Sigmoid colon (tissue), 3 donors: Measurements from ENCODE around the gene MMP28.

ENCODE experiments used
- POLR2A ChIP-seq, 2 donors: fragments of 450-650 bp; IDR thresholded peaks; one replicate each; pipeline ENCODE4 v1.6.1; 2016; ENCODE audit warnings: antibody characterized with exemption in 2 of 2, mild to moderate bottlenecking in 2 of 2, moderate library complexity in 2 of 2
- TF ChIP-seq, protein P1 (sequence below), 4 experiments: fragments of 450-650 bp in 3 of 4; fragments of 200-600 bp in 1 of 4; IDR thresholded peaks; one replicate each; pipeline ENCODE4 v1.5.1; 2016 to 2019; ENCODE audit warnings: antibody characterized with exemption in 4 of 4, mild to moderate bottlenecking in 3 of 4, moderate library complexity in 2 of 4

DNA sequence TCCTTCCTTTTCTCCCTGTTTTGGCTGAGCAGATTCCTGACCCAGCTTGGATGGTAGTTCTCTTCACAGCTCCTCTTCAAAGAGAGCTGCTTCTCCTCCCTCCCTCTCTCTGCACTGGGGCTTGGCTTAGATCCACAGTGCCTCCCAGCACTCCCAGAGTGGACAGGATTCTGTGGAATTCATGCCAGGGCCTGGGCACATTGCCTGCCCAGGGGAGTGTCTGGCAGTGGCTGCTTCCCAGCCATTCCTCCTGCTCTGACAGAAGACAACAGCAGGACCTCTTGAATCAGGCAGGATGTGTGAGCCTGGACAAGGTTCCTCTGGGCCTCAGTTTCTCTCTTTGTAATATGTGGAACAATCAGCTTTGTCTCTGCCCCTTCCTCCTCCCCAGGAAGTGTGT is 4.5 kb upstream of the MMP28 start:
- TF ChIP-seq, protein P1, sequence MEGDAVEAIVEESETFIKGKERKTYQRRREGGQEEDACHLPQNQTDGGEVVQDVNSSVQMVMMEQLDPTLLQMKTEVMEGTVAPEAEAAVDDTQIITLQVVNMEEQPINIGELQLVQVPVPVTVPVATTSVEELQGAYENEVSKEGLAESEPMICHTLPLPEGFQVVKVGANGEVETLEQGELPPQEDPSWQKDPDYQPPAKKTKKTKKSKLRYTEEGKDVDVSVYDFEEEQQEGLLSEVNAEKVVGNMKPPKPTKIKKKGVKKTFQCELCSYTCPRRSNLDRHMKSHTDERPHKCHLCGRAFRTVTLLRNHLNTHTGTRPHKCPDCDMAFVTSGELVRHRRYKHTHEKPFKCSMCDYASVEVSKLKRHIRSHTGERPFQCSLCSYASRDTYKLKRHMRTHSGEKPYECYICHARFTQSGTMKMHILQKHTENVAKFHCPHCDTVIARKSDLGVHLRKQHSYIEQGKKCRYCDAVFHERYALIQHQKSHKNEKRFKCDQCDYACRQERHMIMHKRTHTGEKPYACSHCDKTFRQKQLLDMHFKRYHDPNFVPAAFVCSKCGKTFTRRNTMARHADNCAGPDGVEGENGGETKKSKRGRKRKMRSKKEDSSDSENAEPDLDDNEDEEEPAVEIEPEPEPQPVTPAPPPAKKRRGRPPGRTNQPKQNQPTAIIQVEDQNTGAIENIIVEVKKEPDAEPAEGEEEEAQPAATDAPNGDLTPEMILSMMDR (IDR thresholded peaks at IDR 0.05): no peak
- TF ChIP-seq POLR2A (IDR thresholded peaks at IDR 0.05): no peak
